ENCODE measurements around the gene SLBP. TPM values are rescaled to one million over a fixed set of nuclear protein-coding genes. Genes with fewer than 3 reads are reported as not detected.

The SLBP gene
- total RNA-seq, 2 donors from 2014 or later = 30.1 to 56.9 TPM

GRCh38 chr4:1751155-1751918 lies 39.2 kb upstream of the SLBP start:
- Histone ChIP-seq H3K9me3 (no peaks in the 10 kb centered on the region), H3K27ac (no peak overlapping the region), H3K4me1 (peaks cover 13% of the 10 kb centered on the region), H3K4me3 (no peak overlapping the region), H3K27me3 (no peaks in the 10 kb centered on the region), H3K9ac (ENCODE audit: low read depth in 2 of 2, low read length in 2 of 2) (no peak overlapping the region), H3K36me3 (no peaks in the 10 kb centered on the region)
- DNase-seq = no peak
- intact Hi-C loops (cut with DNase I) = loop anchor here (10.0 kb wide), 1 partner anchor 443 kb away; no protein-coding TSS in a partner anchor
- TF ChIP-seq CTCF (IDR thresholded peaks at IDR 0.05) = no peak

- H3K9ac ChIP-seq (ENCODE audit: low read depth in 2 of 2, low read length in 2 of 2) = no peak overlapping the region
- no peaks in the 10 kb centered on the region for H3K36me3 ChIP-seq
- H3K27me3 ChIP-seq = no peaks in the 10 kb centered on the region
- no peak for DNase-seq
- H3K4me3 ChIP-seq = no peak overlapping the region
- H3K9me3 ChIP-seq = no peaks in the 10 kb centered on the region
- H3K4me1 ChIP-seq = peaks cover 13% of the 10 kb centered on the region
- intact Hi-C loops (cut with DNase I) = loop anchor here (10.0 kb wide), 1 partner anchor 444 kb away; no protein-coding TSS in a partner anchor
- TF ChIP-seq CTCF (IDR thresholded peaks at IDR 0.05) = no peak
- no peak overlapping the region for H3K27ac ChIP-seq
Observed at GRCh38 chr4:1750381-1751154, 38.4 kb upstream of the SLBP start.

- no peak overlapping the region for H3K27ac ChIP-seq
Observed at GRCh38 chr4:1749826-1750225, 37.7 kb upstream of the SLBP start.

GRCh38 chr4:1749370-1749769 lies 37.3 kb upstream of the SLBP start:
- H3K9me3 ChIP-seq = no peaks in the 10 kb centered on the region
- no peaks in the 10 kb centered on the region for H3K36me3 ChIP-seq
- no peak overlapping the region for H3K9ac ChIP-seq (ENCODE audit: low read depth in 2 of 2, low read length in 2 of 2)
- no peak overlapping the region for H3K4me3 ChIP-seq
- H3K27ac ChIP-seq = no peak overlapping the region
- DNase-seq = no peak
- peaks cover 13% of the 10 kb centered on the region for H3K4me1 ChIP-seq
- no peaks in the 10 kb centered on the region for H3K27me3 ChIP-seq
- intact Hi-C loops (cut with DNase I) = loop anchor here (5.0 kb wide), 1 partner anchor 148 kb away; no protein-coding TSS in a partner anchor
- TF ChIP-seq CTCF (IDR thresholded peaks at IDR 0.05) = no peak

More at GRCh38 chr4:1749826-1750225, 37.7 kb upstream of the SLBP start:
- Histone ChIP-seq H3K9me3 (no peaks in the 10 kb centered on the region), H3K4me1 (peaks cover 13% of the 10 kb centered on the region), H3K27me3 (no peaks in the 10 kb centered on the region), H3K36me3 (no peaks in the 10 kb centered on the region), H3K9ac (ENCODE audit: low read depth in 2 of 2, low read length in 2 of 2) (no peak overlapping the region), H3K4me3 (no peak overlapping the region)
- intact Hi-C loops (cut with DNase I) = loop anchor here (5.0 to 10.0 kb wide), 2 partner anchors 147 to 445 kb away; no protein-coding TSS in a partner anchor
- no peak for DNase-seq
- TF ChIP-seq CTCF (IDR thresholded peaks at IDR 0.05) = no peak

GRCh38 chr4:1748465-1748995 lies 36.4 kb upstream of the SLBP start:
- TF ChIP-seq CTCF (IDR thresholded peaks at IDR 0.05) = peak; percentile 84
- Histone ChIP-seq H3K9me3 (no peaks in the 10 kb centered on the region), H3K4me1 (peaks cover 13% of the 10 kb centered on the region), H3K27ac (no peak overlapping the region), H3K27me3 (no peaks in the 10 kb centered on the region), H3K36me3 (no peaks in the 10 kb centered on the region), H3K4me3 (no peak overlapping the region), H3K9ac (ENCODE audit: low read depth in 2 of 2, low read length in 2 of 2) (no peak overlapping the region)
- intact Hi-C loops (cut with DNase I) = loop anchor here (5.0 kb wide), 1 partner anchor 149 kb away; no protein-coding TSS in a partner anchor
- DNase-seq = peak; percentile 79

Data from colonic mucosa (tissue), 4 donors.